OCI-LY1 (cell line): Measurements from ENCODE around the gene GNG7.
"Not testable (repeated sequence)": the region's sequence is repeated elsewhere in the genome, so short reads cannot be mapped to it uniquely, and the experiment has no call there.

Experiments
- EZH2 ChIP-seq: fragments of 200-600 bp; sonication (generic), shearing (Covaris generic); IDR thresholded peaks from 2 replicates; pipeline ENCODE4 v1.8.0; 2017; ENCODE audit warnings: borderline replicate concordance, mixed run types, mild to moderate bottlenecking, antibody characterized with exemption, low read length, moderate library complexity, mixed read lengths
- TF ChIP-seq, protein P1 (sequence below): fragments of 200-600 bp; sonication (generic), shearing (Covaris generic); IDR thresholded peaks from 2 replicates; pipeline ENCODE4 v1.5.1; 2017; ENCODE audit warnings: mild to moderate bottlenecking, antibody characterized with exemption, low read length, moderate library complexity, mixed read lengths

DNA sequence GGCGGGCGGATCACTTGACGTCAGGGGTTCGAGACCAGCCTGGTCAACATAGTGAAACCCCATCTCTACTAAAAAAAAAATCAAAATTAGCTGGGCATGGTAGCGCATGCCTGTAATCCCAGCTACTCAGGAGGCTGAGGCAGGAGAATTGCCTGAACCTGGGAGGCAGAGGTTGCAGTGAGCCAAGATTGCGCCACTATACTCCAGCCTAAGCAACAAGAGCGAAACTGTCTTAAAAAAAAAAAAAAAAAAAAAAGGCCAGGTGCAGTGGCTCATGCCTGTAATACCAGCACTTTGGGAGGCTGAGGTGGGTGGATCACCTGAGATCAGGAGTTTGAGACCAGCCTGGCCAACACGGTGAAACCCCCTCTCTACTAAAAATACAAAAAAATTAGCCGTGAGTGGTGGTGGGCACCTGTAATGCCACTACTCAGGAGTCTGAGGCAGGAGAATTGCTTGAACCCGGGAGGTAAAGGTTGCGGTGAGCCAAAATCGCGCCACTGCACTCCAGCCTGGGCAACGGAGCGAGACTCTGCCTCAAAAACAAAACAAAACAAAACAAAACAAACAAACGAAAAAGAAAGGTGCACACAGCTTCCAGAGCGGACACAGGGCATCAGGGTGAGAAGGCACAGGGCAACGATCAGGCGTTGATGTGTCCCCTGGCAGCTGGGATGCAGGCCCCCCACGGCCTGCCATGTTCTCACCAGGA, 156.9 kb downstream of the GNG7 start:
- TF ChIP-seq, protein P1, sequence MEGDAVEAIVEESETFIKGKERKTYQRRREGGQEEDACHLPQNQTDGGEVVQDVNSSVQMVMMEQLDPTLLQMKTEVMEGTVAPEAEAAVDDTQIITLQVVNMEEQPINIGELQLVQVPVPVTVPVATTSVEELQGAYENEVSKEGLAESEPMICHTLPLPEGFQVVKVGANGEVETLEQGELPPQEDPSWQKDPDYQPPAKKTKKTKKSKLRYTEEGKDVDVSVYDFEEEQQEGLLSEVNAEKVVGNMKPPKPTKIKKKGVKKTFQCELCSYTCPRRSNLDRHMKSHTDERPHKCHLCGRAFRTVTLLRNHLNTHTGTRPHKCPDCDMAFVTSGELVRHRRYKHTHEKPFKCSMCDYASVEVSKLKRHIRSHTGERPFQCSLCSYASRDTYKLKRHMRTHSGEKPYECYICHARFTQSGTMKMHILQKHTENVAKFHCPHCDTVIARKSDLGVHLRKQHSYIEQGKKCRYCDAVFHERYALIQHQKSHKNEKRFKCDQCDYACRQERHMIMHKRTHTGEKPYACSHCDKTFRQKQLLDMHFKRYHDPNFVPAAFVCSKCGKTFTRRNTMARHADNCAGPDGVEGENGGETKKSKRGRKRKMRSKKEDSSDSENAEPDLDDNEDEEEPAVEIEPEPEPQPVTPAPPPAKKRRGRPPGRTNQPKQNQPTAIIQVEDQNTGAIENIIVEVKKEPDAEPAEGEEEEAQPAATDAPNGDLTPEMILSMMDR: not testable (repeated sequence)
- TF ChIP-seq EZH2: not testable (repeated sequence)
